NK-92 treated with Interleukin-12 subunit alpha and Interleukin-12 subunit beta, amount 100 ng/mL, for 24 hours (cell line): ENCODE measurements around the gene PEX19.

Source experiments
- DNase-seq: peaks from one replicate; lab custom pipeline; 2025; lab: John Stamatoyannopoulos, UW

PEX19 gene

GRCh38 chr1:160238408-160238807 lies 46.5 kb downstream of the PEX19 start:
- no peak for DNase-seq

GRCh38 chr1:160237558-160237957 lies 47.4 kb downstream of the PEX19 start:
- DNase-seq, result no peak

DNA sequence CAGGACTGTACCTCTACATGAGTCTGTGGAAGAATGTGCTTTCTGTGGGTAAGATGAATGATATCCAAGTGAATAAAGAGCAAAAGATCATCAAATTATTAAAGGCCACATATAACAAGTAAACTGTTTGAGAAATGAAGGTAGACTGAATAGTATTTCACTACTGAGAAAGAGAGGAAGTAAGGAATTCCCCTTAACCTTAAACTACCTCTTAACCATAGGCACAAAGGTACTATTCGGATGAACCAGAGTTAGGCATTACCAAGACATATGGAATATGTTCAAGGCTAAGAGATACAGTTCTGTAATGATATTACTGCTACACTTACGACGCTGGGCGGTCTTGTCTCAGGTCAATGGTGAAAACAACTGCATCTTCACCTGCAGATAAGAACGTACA lies 48.1 kb downstream of the PEX19 start:
- no peak for DNase-seq

DNA sequence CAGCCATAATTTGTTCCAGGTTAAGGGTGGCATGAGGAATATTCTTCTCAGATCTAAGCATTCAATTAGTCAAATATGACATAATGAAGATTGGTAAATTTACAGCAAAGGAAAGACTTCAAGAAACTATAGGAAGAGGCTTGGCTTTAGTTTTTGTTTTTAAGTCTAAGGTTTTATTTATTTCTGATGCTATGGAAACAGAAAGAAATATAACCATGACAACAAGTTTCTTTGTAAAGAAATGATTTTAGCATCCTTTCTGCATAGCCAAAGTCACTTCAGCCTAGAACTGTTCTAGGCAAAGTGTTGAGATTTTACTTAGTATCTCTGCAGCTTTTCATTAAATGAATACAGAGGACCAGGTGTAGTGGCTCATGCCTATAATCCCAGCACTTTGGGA lies 52.0 kb downstream of the PEX19 start:
- DNase-seq, result no peak

- DNase-seq, result no peak
These were observed 56.5 kb downstream of the PEX19 start for GRCh38 chr1:160228431-160228830.

GRCh38 chr1:160227561-160227960 lies 57.4 kb downstream of the PEX19 start:
- DNase-seq, result no peak

DNA sequence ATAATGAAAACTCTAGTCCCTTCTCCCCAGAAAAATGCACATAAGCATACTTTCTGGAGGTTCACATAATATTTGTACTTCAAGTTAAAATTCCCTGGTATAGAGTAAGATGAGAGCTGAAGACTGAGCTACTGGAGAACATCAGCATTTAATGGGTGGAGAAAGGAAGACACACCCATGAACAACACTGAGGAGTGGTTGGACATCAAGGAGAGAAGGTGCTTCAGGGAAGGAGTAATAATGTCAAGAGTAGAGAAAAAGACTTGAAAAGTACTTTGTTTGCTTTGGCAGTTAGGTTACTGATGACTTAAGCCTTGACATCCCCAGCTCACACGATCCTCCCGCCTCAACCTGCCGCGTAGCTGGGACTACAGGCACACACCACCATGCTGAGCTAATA lies 57.9 kb downstream of the PEX19 start:
- no peak for DNase-seq
